H1 (cell line): ENCODE results near the gene PRODH2. TPM values are rescaled to one million over a fixed set of nuclear protein-coding genes. Genes with fewer than 3 reads are reported as not detected.
A peak's percentile ranks its signal among the peaks of the same experiment; 100 is the strongest.

Experiments used
- CTCF ChIA-PET: fragments of 300-600 bp; sonication (Branson Sonifier 250); formaldehyde crosslinking; loops from one replicate; lab custom pipeline; 2021; ENCODE audit not compliant: partially characterized antibody; lab: Charles Lee
- POLR2A ChIA-PET: fragments of 300-600 bp; sonication (Branson Sonifier 250); formaldehyde crosslinking; loops from one replicate; lab custom pipeline; 2021; ENCODE audit warnings: inconsistent platforms; ENCODE audit not compliant: partially characterized antibody; lab: Charles Lee
- DNase-seq, 2 experiments: peaks; one replicate each; pipeline versions ENCODE4 v3.0.0 to v3.0.0-alpha.2; 2010 to 2022; ENCODE audit warnings: low spot score in 2 of 2, low read depth in 1 of 2, mixed read lengths in 1 of 2
- FAIRE-seq: peaks from 2 replicates; lab custom pipeline; 2011; peaks lifted over from hg19 to GRCh38; lab: Jason Lieb, UNC
- H2AFZ ChIP-seq: 2 replicates; pipeline ENCODE4 v1.8.1; 2012; ENCODE audit warnings: low read length, inconsistent platforms
- H2AK5ac ChIP-seq: 2 replicates; pipeline ENCODE4 v1.6.1; 2013; ENCODE audit warnings: low read depth, low read length
- H2BK120ac ChIP-seq: replicated peaks from 2 replicates; pipeline ENCODE3; 2013; ENCODE audit warnings: low read depth, low read length, inconsistent platforms
- H2BK12ac ChIP-seq: 2 replicates; pipeline ENCODE4 v1.6.1; 2013; ENCODE audit warnings: low read depth, low read length
- H2BK15ac ChIP-seq: 2 replicates; pipeline ENCODE4 v1.6.1; 2013; ENCODE audit warnings: low read length
- H2BK20ac ChIP-seq: 2 replicates; pipeline ENCODE4 v1.6.1; 2013; ENCODE audit warnings: low read length
- H2BK5ac ChIP-seq: 2 replicates; pipeline ENCODE4 v1.6.1; 2013; ENCODE audit warnings: low read depth, low read length
- H3K14ac ChIP-seq: 2 replicates; pipeline ENCODE4 v1.6.1; 2013; ENCODE audit warnings: inconsistent platforms; ENCODE audit not compliant: insufficient read length
- H3K18ac ChIP-seq: 2 replicates; pipeline ENCODE4 v1.6.1; 2013; ENCODE audit warnings: low read length; ENCODE audit errors: extremely low read depth
- H3K23ac ChIP-seq: 2 replicates; pipeline ENCODE4 v1.6.1; 2013; ENCODE audit warnings: inconsistent platforms; ENCODE audit not compliant: insufficient read length
- H3K23me2 ChIP-seq: 2 replicates; pipeline ENCODE4 v1.6.1; 2013; ENCODE audit warnings: low read depth, low read length
- H3K27ac ChIP-seq: 2 replicates; pipeline ENCODE4 v1.6.1; 2011; ENCODE audit warnings: low read depth, low read length, inconsistent platforms
- H3K27me3 ChIP-seq, 4 experiments: replicated peaks in 1 of 4; 1 replicate in 1 of 4; 2 replicates in 3 of 4; pipeline versions ENCODE4 v1.6.1 to v1.8.1; 2011 to 2013; ENCODE audit warnings: low read length in 3 of 4, mild to moderate bottlenecking in 3 of 4, inconsistent platforms in 2 of 4, mixed read lengths in 2 of 4, moderate library complexity in 1 of 4; ENCODE audit not compliant: control insufficient read depth in 3 of 4, insufficient read depth in 3 of 4; ENCODE audit errors: extremely low read depth in 1 of 4
- H3K36me3 ChIP-seq, 4 experiments: 2 replicates each; pipeline versions ENCODE4 v1.6.1 to v1.8.1; 2011 to 2013; ENCODE audit warnings: mild to moderate bottlenecking in 4 of 4, low read length in 3 of 4, moderate library complexity in 2 of 4, control low read depth in 1 of 4, inconsistent platforms in 1 of 4; ENCODE audit not compliant: insufficient read depth in 4 of 4, control insufficient read depth in 2 of 4
- H3K4ac ChIP-seq: replicated peaks from 2 replicates; pipeline ENCODE3; 2013; ENCODE audit warnings: low read length, low read depth, mixed read lengths, inconsistent platforms; ENCODE audit not compliant: insufficient read length
- H3K4me1 ChIP-seq, 4 experiments: replicated peaks in 1 of 4; 1 replicate in 1 of 4; 2 replicates in 3 of 4; pipeline versions ENCODE4 v1.6.1 to v1.8.1; 2011 to 2013; ENCODE audit warnings: low read length in 3 of 4, inconsistent platforms in 2 of 4, mixed read lengths in 1 of 4; ENCODE audit not compliant: insufficient read depth in 4 of 4, control insufficient read depth in 3 of 4
- H3K4me2 ChIP-seq, 2 experiments: 2 replicates each; pipeline versions ENCODE4 v1.6.1 to v1.8.1; 2011 to 2013; ENCODE audit warnings: low read depth in 2 of 2, low read length in 2 of 2, control low read depth in 1 of 2, inconsistent platforms in 1 of 2, mild to moderate bottlenecking in 1 of 2; ENCODE audit not compliant: insufficient read depth in 1 of 2
- H3K4me3 ChIP-seq, 4 experiments: fragments of 200-600, 300-600 bp in 1 of 4; sonication (generic), shearing (Covaris generic), sonication (Bioruptor Twin) in 1 of 4; 2 replicates each; pipeline versions ENCODE4 v1.5.1 to v1.8.1; 2011 to 2016; ENCODE audit warnings: low read length in 4 of 4, low read depth in 3 of 4, control low read depth in 2 of 4, inconsistent platforms in 2 of 4, mild to moderate bottlenecking in 2 of 4, mixed read lengths in 1 of 4, moderate library complexity in 1 of 4; ENCODE audit not compliant: insufficient read depth in 2 of 4; ENCODE audit errors: extremely low read depth in 1 of 4
- H3K56ac ChIP-seq: replicated peaks from 2 replicates; pipeline ENCODE3; 2013; ENCODE audit warnings: low read depth, mild to moderate bottlenecking, mixed read lengths, low read length, inconsistent platforms; ENCODE audit not compliant: insufficient read length
- H3K79me1 ChIP-seq: 2 replicates; pipeline ENCODE4 v1.6.1; 2013; ENCODE audit warnings: low read depth, low read length, control low read depth
- H3K79me2 ChIP-seq, 2 experiments: 2 replicates each; pipeline versions ENCODE4 v1.6.1 to v1.8.1; 2012 to 2013; ENCODE audit warnings: low read length in 2 of 2, mild to moderate bottlenecking in 2 of 2, inconsistent platforms in 1 of 2; ENCODE audit not compliant: insufficient read depth in 2 of 2, control insufficient read depth in 1 of 2
- H3K9ac ChIP-seq, 4 experiments: replicated peaks in 1 of 4; 1 replicate in 1 of 4; 2 replicates in 3 of 4; pipeline versions ENCODE4 v1.6.1 to v1.8.1; 2011 to 2013; ENCODE audit warnings: low read depth in 3 of 4, low read length in 3 of 4, control low read depth in 2 of 4, mild to moderate bottlenecking in 2 of 4, moderate library complexity in 2 of 4, inconsistent platforms in 1 of 4; ENCODE audit errors: extremely low read depth in 1 of 4
- H3K9me3 ChIP-seq, 2 experiments: 2 replicates each; pipeline versions ENCODE4 v1.6.1 to v1.8.1; 2012 to 2013; ENCODE audit warnings: mild to moderate bottlenecking in 2 of 2, moderate library complexity in 2 of 2, control low read depth in 1 of 2, inconsistent platforms in 1 of 2, low read depth in 1 of 2, low read length in 1 of 2, mixed read lengths in 1 of 2; ENCODE audit not compliant: insufficient read depth in 2 of 2
- H4K20me1 ChIP-seq, 2 experiments: replicated peaks in 1 of 2; 2 replicates each; pipeline versions ENCODE3 to v1.8.1; 2011 to 2013; ENCODE audit warnings: inconsistent platforms in 2 of 2, low read length in 2 of 2, mild to moderate bottlenecking in 1 of 2; ENCODE audit not compliant: insufficient read depth in 2 of 2, control insufficient read depth in 1 of 2
- H4K5ac ChIP-seq: 2 replicates; pipeline ENCODE4 v1.6.1; 2013; ENCODE audit warnings: low read length, low read depth, mixed read lengths, inconsistent platforms; ENCODE audit not compliant: insufficient read length
- H4K8ac ChIP-seq: 2 replicates; pipeline ENCODE4 v1.8.0; 2013; ENCODE audit warnings: mild to moderate bottlenecking, moderate library complexity, low read length, inconsistent platforms; ENCODE audit not compliant: insufficient read depth; ENCODE audit errors: extremely low read depth
- H4K91ac ChIP-seq: replicated peaks from 2 replicates; pipeline ENCODE3; 2013; ENCODE audit warnings: low read length, mixed read lengths, inconsistent platforms; ENCODE audit not compliant: insufficient read length
- BRCA1 ChIP-seq: IDR thresholded peaks from 2 replicates; pipeline ENCODE4 v1.6.1; 2012; ENCODE audit warnings: low read depth, low read length, improper control_type of control experiment
- KDM4A ChIP-seq: IDR thresholded peaks from one replicate; pipeline ENCODE4 v1.7.1; 2012; ENCODE audit warnings: low read depth, mild to moderate bottlenecking, moderate library complexity, low read length, inconsistent platforms; ENCODE audit not compliant: severe bottlenecking
- MAX ChIP-seq: IDR thresholded peaks from 2 replicates; pipeline ENCODE4 v1.6.1; 2012; ENCODE audit warnings: inconsistent platforms
- POU5F1 ChIP-seq: IDR thresholded peaks from 2 replicates; pipeline ENCODE4 v1.6.1; 2011; ENCODE audit warnings: low read depth, mild to moderate bottlenecking, low read length, moderate library complexity
- SIN3A ChIP-seq, 2 experiments: IDR thresholded peaks in 1 of 2; conservative IDR thresholded peaks in 1 of 2; 2 replicates each; pipeline ENCODE4 v1.6.1; 2011 to 2012; ENCODE audit warnings: low read length in 2 of 2, improper control_type of control experiment in 1 of 2, low read depth in 1 of 2, mild to moderate bottlenecking in 1 of 2
- SIRT6 ChIP-seq: IDR thresholded peaks from one replicate; pipeline ENCODE4 v1.7.1; 2012; ENCODE audit warnings: low read length, inconsistent platforms
- SUZ12 ChIP-seq: fragments of 200-600 bp; sonication (generic); IDR thresholded peaks from 2 replicates; pipeline ENCODE4 v1.6.1; 2012; ENCODE audit warnings: mild to moderate bottlenecking, inconsistent platforms, low read length, moderate library complexity, mixed read lengths
- WGBS, 2 experiments: shearing (Covaris generic) in 1 of 2; methylation state at CpG; one replicate each; pipeline versions ENCODE4 v1.1.6 to v1.1.7; 2013 to 2015; ENCODE audit warnings: low lambda C conversion rate in 2 of 2, mixed read lengths in 2 of 2, inconsistent platforms in 1 of 2, low coverage in 1 of 2, missing lambda C conversion rate in 1 of 2; ENCODE audit not compliant: insufficient replicate concordance in 2 of 2, insufficient coverage in 1 of 2, insufficient read length in 1 of 2; ENCODE audit errors: extremely low coverage in 1 of 2, missing lambda C conversion rate in 1 of 2; 5-methylcytosine and 5-hydroxymethylcytosine counted together
- polyA plus RNA-seq, 7 experiments: library from polyadenylated mRNA; depleted of rRNA in 3 of 7; stranded (reverse) in 5 of 7; unstranded in 2 of 7; fragments of >200 nt in 5 of 7; fragments of 200-250 nt in 2 of 7; gene quantifications; 1 replicate in 5 of 7; 2 replicates in 1 of 7; 4 replicates in 1 of 7; pipeline versions ENCODE4 v1.2.1 to v1.2.3, GENCODE V29; 2011 to 2013; ENCODE audit warnings: missing spikeins in 2 of 7, mixed read lengths in 2 of 7
- total RNA-seq: library from RNA; stranded (reverse); fragmentation: NEBNext Ultra II Directional; extraction: Animal tissue kit (Norgen Biotek cat#: 25700); gene quantifications from 2 replicates; pipeline ENCODE4 v1.2.1, GENCODE V29; 2021
- TF ChIP-seq, protein P1 (sequence below): IDR thresholded peaks from 2 replicates; pipeline ENCODE4 v1.6.1; 2012; ENCODE audit warnings: inconsistent platforms

Gene PRODH2
- total and polyA plus RNA-seq, 2 of the 8 experiments (the other 6 are each of a cell fraction or from before 2014, with no cell fraction given), result not detected

- DNase-seq, result no peak
- H3K9me3 ChIP-seq, result no peaks in the 10 kb centered on the region
- no peak overlapping the region for H3K14ac ChIP-seq
- no peak overlapping the region for H2BK120ac ChIP-seq
- H3K4me1 ChIP-seq, result peaks cover 0 to 18% (median 11%) of the 10 kb centered on the region in 4 experiments; a peak in 5 of 7 replicates
- TF ChIP-seq, protein P1, sequence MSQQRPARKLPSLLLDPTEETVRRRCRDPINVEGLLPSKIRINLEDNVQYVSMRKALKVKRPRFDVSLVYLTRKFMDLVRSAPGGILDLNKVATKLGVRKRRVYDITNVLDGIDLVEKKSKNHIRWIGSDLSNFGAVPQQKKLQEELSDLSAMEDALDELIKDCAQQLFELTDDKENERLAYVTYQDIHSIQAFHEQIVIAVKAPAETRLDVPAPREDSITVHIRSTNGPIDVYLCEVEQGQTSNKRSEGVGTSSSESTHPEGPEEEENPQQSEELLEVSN, result peak; percentile 55; the same call in 1 of the 2 replicates
- TF ChIP-seq MAX (peak; percentile 86), SIN3A (conservative IDR thresholded peaks at IDR 0.05 in 1 of 2, IDR thresholded peaks at IDR 0.05 in 1 of 2; ENCODE audit: low read depth in 1 of 2, low read length in 2 of 2) (peak in 1 of 2 experiments; percentile 30; a peak in 1 of 4 replicates), SUZ12 (peak; percentile 33; the same call in 1 of the 2 replicates), POU5F1 (no peak), SIRT6 (no peak), BRCA1 (no peak), KDM4A (peak; percentile 78)
- TF ChIP-seq, all 59 proteins: peak for 5
- Histone ChIP-seq H3K56ac (no peak overlapping the region), H3K4me2 (peak overlapping the region; percentile 95 to 98), H4K20me1 (peaks cover 0 to 4% of the 10 kb centered on the region in 2 experiments), H2BK20ac (no peak overlapping the region), H2BK12ac (no peak overlapping the region), H3K23me2 (peaks cover 16% of the 10 kb centered on the region; the same call in 1 of the 2 replicates), H2AFZ (peak overlapping the region; percentile 46; the same call in 1 of the 2 replicates), H3K4me3 (peak overlapping the region; percentile 51 to 98 (median 75)), H3K79me2 (peaks cover 0 to 6% of the 10 kb centered on the region in 2 experiments; a peak in 2 of 4 replicates), H3K9ac (peak overlapping the region in 1 of 4 experiments; percentile 50; a peak in 1 of 7 replicates), H3K79me1 (peaks cover 4% of the 10 kb centered on the region), H3K36me3 (peaks cover 0 to 5% (median 0%) of the 10 kb centered on the region in 4 experiments; a peak in 2 of 8 replicates), H2BK15ac (no peak overlapping the region), H4K5ac (peak overlapping the region; percentile 39), H3K18ac (peak overlapping the region; percentile 83), H2AK5ac (no peak overlapping the region), H3K27me3 (peaks cover 0 to 17% (median 11%) of the 10 kb centered on the region in 4 experiments; a peak in 5 of 7 replicates), H3K4ac (no peak overlapping the region), H4K91ac (peak overlapping the region; percentile 87), H4K8ac (peak overlapping the region; percentile 32), H2BK5ac (no peak overlapping the region), H3K23ac (no peak overlapping the region), H3K27ac (no peak overlapping the region)
- WGBS, 2 experiments, result 4% methylated on average over 49 of the region's 74 CpGs; no CpG with 5 or more reads in 1 of the 2 experiments
- CTCF ChIA-PET, result interaction anchor here (0.6 to 2.0 kb wide), 3 partner anchors 12 to 145 kb away, joined by 3 to 9 read pairs (median 4); no protein-coding TSS in a partner anchor
- POLR2A ChIA-PET, result interaction anchor here (0.6 to 2.6 kb wide), 10 partner anchors 8 to 101 kb away, joined by 3 to 23 read pairs (median 6); partner anchors contain the start of genes KIRREL2, LIN37, PSENEN and U2AF1L4
- no peak for FAIRE-seq
These were observed 56.9 kb downstream of the PRODH2 start for GRCh38 chr19:35755550-35756376.
